GM21390 (cell line): ENCODE measurements around the gene GMPPB.

Experiments used
- ATAC-seq: cut with Tn5 transposase; IDR thresholded peaks from one replicate; pipeline ENCODE4 v1.9.1; 2021; ENCODE audit not compliant: unreplicated experiment

Gene GMPPB

GRCh38 chr3:49729966-49730609, 6.3 kb upstream of the GMPPB start:
- ATAC-seq: no peak

GRCh38 chr3:49727924-49728361, 4.2 kb upstream of the GMPPB start:
- ATAC-seq: no peak

GRCh38 chr3:49727154-49727923, 3.6 kb upstream of the GMPPB start:
- no peak for ATAC-seq

GRCh38 chr3:49725906-49726681, 2.3 kb upstream of the GMPPB start:
- no peak for ATAC-seq

- ATAC-seq: no peak
These were observed 835 bp upstream of the GMPPB start for GRCh38 chr3:49724586-49724985.

- ATAC-seq: no peak
These were observed 489 bp downstream of the GMPPB start for GRCh38 chr3:49723296-49723627.

- ATAC-seq: no peak
These were observed 855 bp downstream of the GMPPB start for GRCh38 chr3:49722896-49723295.

- ATAC-seq: no peak
These were observed 1.6 kb downstream of the GMPPB start for GRCh38 chr3:49721896-49722781.

GRCh38 chr3:49721596-49721895, 2.2 kb downstream of the GMPPB start:
- no peak for ATAC-seq

- ATAC-seq: no peak
These were observed 2.7 kb downstream of the GMPPB start for GRCh38 chr3:49720855-49721595.

- peak; percentile 56 for ATAC-seq
These were observed 4.4 kb downstream of the GMPPB start, which contains the start of gene AMIGO3 for GRCh38 chr3:49719214-49719884. TSS of gene AMIGO3 (minus strand) at chr3:49719684. CDS start at chr3:49719465, 219 bp downstream.

- ATAC-seq: no peak
These were observed 4.9 kb downstream of the GMPPB start for GRCh38 chr3:49718858-49719213.

GRCh38 chr3:49717959-49718857, 5.5 kb downstream of the GMPPB start:
- ATAC-seq: no peak

- ATAC-seq: no peak
These were observed 6.4 kb downstream of the GMPPB start for GRCh38 chr3:49717211-49717958.

GRCh38 chr3:49716691-49717210, 7.0 kb downstream of the GMPPB start:
- ATAC-seq: no peak

GRCh38 chr3:49716169-49716568, 7.6 kb downstream of the GMPPB start:
- ATAC-seq: no peak

GRCh38 chr3:49715611-49716121, 8.1 kb downstream of the GMPPB start:
- ATAC-seq: no peak
